HL-60 (cell line): ENCODE measurements around the gene DNMT3A.

Experiments
- CTCF ChIP-seq: IDR thresholded peaks from one replicate; pipeline ENCODE4 v1.5.1; 2011; ENCODE audit warnings: low read length, control low read depth, inconsistent platforms; ENCODE audit not compliant: insufficient read depth
- POLR2AphosphoS5 ChIP-seq: IDR thresholded peaks from 2 replicates; pipeline ENCODE4 v1.6.1; 2012; ENCODE audit warnings: low read depth
- REST ChIP-seq: IDR thresholded peaks from 2 replicates; pipeline ENCODE4 v1.6.1; 2012; ENCODE audit warnings: low read depth; ENCODE audit not compliant: insufficient replicate concordance

- TF ChIP-seq CTCF, result no peak
- TF ChIP-seq POLR2AphosphoS5, result no peak
- TF ChIP-seq REST, result no peak
Observed at GRCh38 chr2:25363733-25364132, 22.0 kb upstream of the DNMT3A start.
